GM10266 (cell line): ENCODE measurements around the gene ADRA2B.

Experiments
- DNase-seq: peaks from one replicate; pipeline ENCODE4 v3.0.0; 2012; ENCODE audit errors: extremely low spot score
- CTCF ChIP-seq: IDR thresholded peaks from 2 replicates; pipeline ENCODE4 v1.5.1; 2012; ENCODE audit warnings: mild to moderate bottlenecking, low read depth; ENCODE audit not compliant: control insufficient read depth, insufficient read depth; ENCODE audit errors: missing control alignments

Gene ADRA2B

GRCh38 chr2:96153291-96153713 lies 36.9 kb upstream of the ADRA2B start:
- DNase-seq = no peak
- no peak for TF ChIP-seq CTCF

- DNase-seq = no peak
- no peak for TF ChIP-seq CTCF
These were observed 36.2 kb upstream of the ADRA2B start for GRCh38 chr2:96152304-96153161.

- no peak for TF ChIP-seq CTCF
- no peak for DNase-seq
These were observed 35.4 kb upstream of the ADRA2B start for GRCh38 chr2:96151595-96152303.

GRCh38 chr2:96150791-96151594 lies 34.6 kb upstream of the ADRA2B start:
- TF ChIP-seq CTCF = no peak
- DNase-seq = no peak

- no peak for DNase-seq
- TF ChIP-seq CTCF = no peak
These were observed 33.8 kb upstream of the ADRA2B start for GRCh38 chr2:96150007-96150640.

GRCh38 chr2:96148410-96149217 lies 32.2 kb upstream of the ADRA2B start:
- peak; percentile 4 for TF ChIP-seq CTCF
- peak; percentile 83 for DNase-seq
